Neural progenitor cell (in vitro differentiated cells): ENCODE results near the gene SMCHD1. TPM values are rescaled to one million over a fixed set of nuclear protein-coding genes. Genes with fewer than 3 reads are reported as not detected.
"Not testable (repeated sequence)": the region's sequence is repeated elsewhere in the genome, so short reads cannot be mapped to it uniquely, and the experiment has no call there.

ENCODE experiments used
- DNase-seq: peaks from one replicate; pipeline ENCODE4 v3.0.0-alpha.2; 2016; ENCODE audit warnings: low spot score
- H2AFZ ChIP-seq: fragments of 200-600 bp; sonication (generic); replicated peaks from 2 replicates; pipeline ENCODE4 v1.6.1; 2016; ENCODE audit warnings: antibody characterized with exemption
- H3F3A ChIP-seq: fragments of 200-600 bp; sonication (generic); 2 replicates; pipeline ENCODE4 v1.6.1; 2016; ENCODE audit warnings: antibody characterized with exemption, low read depth
- H3K27ac ChIP-seq: fragments of 200-600 bp; sonication (generic); 2 replicates; pipeline ENCODE4 v1.5.1; 2016; ENCODE audit warnings: mild to moderate bottlenecking
- H3K27me3 ChIP-seq: fragments of 200-600 bp; sonication (generic); 2 replicates; pipeline ENCODE4 v1.6.1; 2016; ENCODE audit warnings: mild to moderate bottlenecking, moderate library complexity
- H3K36me3 ChIP-seq: fragments of 200-600 bp; sonication (generic); 2 replicates; pipeline ENCODE4 v1.5.1; 2016
- H3K4me1 ChIP-seq: fragments of 200-600 bp; sonication (generic); 2 replicates; pipeline ENCODE4 v1.6.1; 2016; ENCODE audit warnings: mixed run types
- H3K4me2 ChIP-seq: fragments of 200-600 bp; sonication (generic); 2 replicates; pipeline ENCODE4 v1.6.1; 2016
- H3K4me3 ChIP-seq: fragments of 200-600 bp; sonication (generic); 2 replicates; pipeline ENCODE4 v1.5.1; 2016
- H3K79me2 ChIP-seq: fragments of 200-600 bp; sonication (generic); 2 replicates; pipeline ENCODE4 v1.6.1; 2016; ENCODE audit warnings: low read depth
- H3K9ac ChIP-seq: fragments of 200-600 bp; sonication (generic); 2 replicates; pipeline ENCODE4 v1.6.1; 2016
- H3K9me3 ChIP-seq: fragments of 200-600 bp; sonication (generic); 2 replicates; pipeline ENCODE4 v1.5.1; 2016; ENCODE audit warnings: low read depth
- H4K20me1 ChIP-seq: fragments of 200-600 bp; sonication (generic); 2 replicates; pipeline ENCODE4 v1.6.1; 2016; ENCODE audit warnings: low read depth
- H3K27ac Mint-ChIP-seq: 3 replicates; pipeline ENCODE4 v1.8.0; 2021; ENCODE audit warnings: mixed read lengths
- H3K27me3 Mint-ChIP-seq: 2 replicates; pipeline ENCODE4 v1.8.0; 2022; ENCODE audit warnings: low read depth, mild to moderate bottlenecking, inconsistent platforms, moderate library complexity, mixed read lengths; ENCODE audit not compliant: insufficient read depth
- H3K36me3 Mint-ChIP-seq: 3 replicates; pipeline ENCODE4 v1.8.0; 2021; ENCODE audit warnings: mixed read lengths
- H3K4me1 Mint-ChIP-seq: 3 replicates; pipeline ENCODE4 v1.8.0; 2021; ENCODE audit warnings: mixed read lengths
- H3K4me3 Mint-ChIP-seq: 3 replicates; pipeline ENCODE4 v1.8.0; 2021; ENCODE audit warnings: mild to moderate bottlenecking, moderate library complexity, mixed read lengths
- H3K9me3 Mint-ChIP-seq: 3 replicates; pipeline ENCODE4 v1.8.0; 2020; ENCODE audit warnings: mixed read lengths
- EZH2 ChIP-seq: fragments of 200-600 bp; sonication (generic); IDR thresholded peaks from 2 replicates; pipeline ENCODE4 v1.6.1; 2017; ENCODE audit warnings: antibody characterized with exemption, mild to moderate bottlenecking, moderate library complexity
- EZH2phosphoT487 ChIP-seq: fragments of 200-600 bp; sonication (generic); IDR thresholded peaks from 2 replicates; pipeline ENCODE4 v1.6.1; 2017; ENCODE audit warnings: antibody characterized with exemption
- total RNA-seq: library from RNA; depleted of rRNA; stranded (reverse); fragments of >200 nt; gene quantifications from 2 replicates; pipeline ENCODE4 v1.2.3, GENCODE V29; 2015; ENCODE audit warnings: low replicate concordance
- TF ChIP-seq, protein P1 (sequence below): fragments of 200-600 bp; sonication (generic); IDR thresholded peaks from 2 replicates; pipeline ENCODE4 v1.5.1; 2017; ENCODE audit warnings: antibody characterized with exemption, mild to moderate bottlenecking

Gene SMCHD1
- total RNA-seq, 1 donor from 2014 or later = 127 TPM

DNA sequence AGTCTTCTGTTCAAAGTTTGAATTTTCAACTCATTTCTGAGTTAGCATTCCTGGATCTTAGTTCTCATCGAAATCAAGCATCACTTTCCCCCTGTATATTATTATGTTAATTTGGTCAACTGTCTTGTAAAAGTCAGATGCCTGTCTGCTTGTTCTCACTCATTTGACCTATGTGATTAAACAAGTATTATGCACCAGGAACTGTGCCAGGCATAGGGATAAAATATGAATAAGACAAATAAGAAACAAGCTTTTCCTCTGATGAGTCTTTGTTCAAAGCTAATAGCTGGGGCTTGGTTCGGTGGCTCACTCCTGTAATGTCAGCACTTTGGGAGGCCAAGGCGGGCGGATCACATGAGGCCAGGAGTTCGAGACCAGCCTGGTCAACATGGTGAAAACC, 171.5 kb downstream of the SMCHD1 start:
- no peak for TF ChIP-seq EZH2
- no peak for TF ChIP-seq EZH2phosphoT487
- TF ChIP-seq, protein P1, sequence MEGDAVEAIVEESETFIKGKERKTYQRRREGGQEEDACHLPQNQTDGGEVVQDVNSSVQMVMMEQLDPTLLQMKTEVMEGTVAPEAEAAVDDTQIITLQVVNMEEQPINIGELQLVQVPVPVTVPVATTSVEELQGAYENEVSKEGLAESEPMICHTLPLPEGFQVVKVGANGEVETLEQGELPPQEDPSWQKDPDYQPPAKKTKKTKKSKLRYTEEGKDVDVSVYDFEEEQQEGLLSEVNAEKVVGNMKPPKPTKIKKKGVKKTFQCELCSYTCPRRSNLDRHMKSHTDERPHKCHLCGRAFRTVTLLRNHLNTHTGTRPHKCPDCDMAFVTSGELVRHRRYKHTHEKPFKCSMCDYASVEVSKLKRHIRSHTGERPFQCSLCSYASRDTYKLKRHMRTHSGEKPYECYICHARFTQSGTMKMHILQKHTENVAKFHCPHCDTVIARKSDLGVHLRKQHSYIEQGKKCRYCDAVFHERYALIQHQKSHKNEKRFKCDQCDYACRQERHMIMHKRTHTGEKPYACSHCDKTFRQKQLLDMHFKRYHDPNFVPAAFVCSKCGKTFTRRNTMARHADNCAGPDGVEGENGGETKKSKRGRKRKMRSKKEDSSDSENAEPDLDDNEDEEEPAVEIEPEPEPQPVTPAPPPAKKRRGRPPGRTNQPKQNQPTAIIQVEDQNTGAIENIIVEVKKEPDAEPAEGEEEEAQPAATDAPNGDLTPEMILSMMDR = no peak
- no peak overlapping the region for H3K4me3 Mint-ChIP-seq
- Histone ChIP-seq H3K27ac (no peak overlapping the region), H3K4me3 (no peak overlapping the region), H3K27me3 (no peaks in the 10 kb centered on the region), H3K79me2 (no peaks in the 10 kb centered on the region), H4K20me1 (no peaks in the 10 kb centered on the region), H3K4me2 (no peak overlapping the region), H2AFZ (no peak overlapping the region), H3F3A (no peaks in the 10 kb centered on the region), H3K9me3 (no peaks in the 10 kb centered on the region), H3K36me3 (no peaks in the 10 kb centered on the region), H3K9ac (no peak overlapping the region), H3K4me1 (no peaks in the 10 kb centered on the region)
- DNase-seq = no peak
- peaks cover 4% of the 10 kb centered on the region for H3K4me1 Mint-ChIP-seq
- H3K9me3 Mint-ChIP-seq = no peaks in the 10 kb centered on the region
- no peak overlapping the region for H3K27ac Mint-ChIP-seq
- H3K36me3 Mint-ChIP-seq = no peaks in the 10 kb centered on the region
- H3K27me3 Mint-ChIP-seq = peaks cover 6% of the 10 kb centered on the region

DNA sequence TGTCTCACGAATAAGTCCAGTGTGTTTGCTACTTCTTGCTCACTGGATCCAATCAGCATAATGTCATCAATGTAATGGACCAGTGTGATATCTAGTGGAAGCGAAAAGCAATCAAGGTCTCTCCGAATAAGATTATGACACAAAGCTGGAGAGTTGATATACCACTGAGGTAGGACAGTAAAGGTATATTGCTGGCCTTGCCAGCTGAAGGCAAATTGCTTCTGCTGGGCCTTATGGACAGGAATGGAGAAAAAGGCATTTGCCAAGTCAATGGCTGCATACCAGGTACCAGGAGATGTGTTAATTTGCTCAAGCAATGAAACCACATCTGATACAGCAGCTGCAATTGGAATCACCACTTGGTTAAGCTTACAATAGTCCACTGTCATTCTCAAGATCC, 180.6 kb downstream of the SMCHD1 start:
- not testable (repeated sequence) for H3K4me1 Mint-ChIP-seq, H3K79me2 ChIP-seq, H3K4me1 ChIP-seq, H3K27ac ChIP-seq, H3K36me3 Mint-ChIP-seq, H3F3A ChIP-seq, DNase-seq, H4K20me1 ChIP-seq, H3K27me3 Mint-ChIP-seq, H3K4me3 Mint-ChIP-seq, H3K4me3 ChIP-seq, H3K9ac ChIP-seq, H3K9me3 ChIP-seq, H3K27ac Mint-ChIP-seq, H3K27me3 ChIP-seq, H2AFZ ChIP-seq, H3K36me3 ChIP-seq, H3K4me2 ChIP-seq
- peaks cover 21% of the 10 kb centered on the region for H3K9me3 Mint-ChIP-seq

DNA sequence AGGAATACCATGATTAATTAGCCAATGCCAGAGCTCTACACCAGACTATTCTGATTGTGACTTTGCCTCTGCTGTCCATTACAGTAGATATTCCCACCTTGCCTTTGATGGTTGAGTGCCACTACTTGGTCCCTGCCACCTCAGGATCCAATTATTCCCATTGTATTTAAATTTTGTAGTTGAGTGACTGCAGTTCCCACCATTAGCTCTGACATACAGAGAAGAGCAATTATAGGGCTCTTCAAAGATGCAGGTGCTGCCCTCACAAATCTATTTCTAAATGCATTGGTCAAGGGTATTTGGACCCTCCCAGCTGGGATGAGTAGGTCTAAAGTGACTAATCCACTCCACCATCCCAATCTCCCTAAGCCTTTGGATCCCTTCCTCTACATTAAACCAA, 181.8 kb downstream of the SMCHD1 start:
- H3K4me3 Mint-ChIP-seq, H4K20me1 ChIP-seq, H3K36me3 Mint-ChIP-seq, H3K27me3 Mint-ChIP-seq, H2AFZ ChIP-seq, H3K4me3 ChIP-seq, H3K9ac ChIP-seq, H3K27ac ChIP-seq, H3K4me2 ChIP-seq, H3K4me1 ChIP-seq, H3K4me1 Mint-ChIP-seq, H3K79me2 ChIP-seq, H3K9me3 ChIP-seq, DNase-seq, H3K27me3 ChIP-seq, H3F3A ChIP-seq, H3K36me3 ChIP-seq, H3K27ac Mint-ChIP-seq: not testable (repeated sequence)
- peaks cover 21% of the 10 kb centered on the region for H3K9me3 Mint-ChIP-seq

DNA sequence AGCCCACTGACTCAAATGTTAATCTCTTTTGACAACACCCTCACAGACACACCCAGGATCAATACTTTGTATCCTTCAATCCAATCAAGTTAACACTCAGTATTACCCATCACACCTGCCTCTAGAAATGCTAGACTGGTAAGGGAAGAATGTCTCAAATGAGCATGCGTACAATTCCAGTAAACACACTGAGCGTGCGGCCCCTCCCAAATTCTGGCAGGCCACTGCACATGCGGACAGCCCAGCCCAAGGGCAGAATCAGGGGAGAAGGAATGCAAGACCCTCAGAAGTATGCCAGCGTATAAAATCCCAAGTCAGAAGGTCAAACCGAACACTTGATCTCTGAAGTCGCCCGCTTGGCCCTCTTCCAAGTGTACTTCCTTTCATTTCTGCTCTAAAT, 183.7 kb downstream of the SMCHD1 start:
- Histone ChIP-seq H3K4me2 (no peak overlapping the region), H3K4me3 (no peak overlapping the region), H3K27ac (no peak overlapping the region), H3K36me3 (no peaks in the 10 kb centered on the region), H3K27me3 (peaks cover 15% of the 10 kb centered on the region), H3K9me3 (no peaks in the 10 kb centered on the region), H3F3A (no peaks in the 10 kb centered on the region), H2AFZ (no peak overlapping the region), H3K79me2 (no peaks in the 10 kb centered on the region), H3K9ac (no peak overlapping the region), H4K20me1 (no peaks in the 10 kb centered on the region), H3K4me1 (no peaks in the 10 kb centered on the region)
- Mint-ChIP-seq H3K9me3 (peaks cover 21% of the 10 kb centered on the region), H3K27ac (no peak overlapping the region), H3K4me3 (peak overlapping the region; percentile 33), H3K27me3 (peaks cover 12% of the 10 kb centered on the region), H3K4me1 (no peaks in the 10 kb centered on the region), H3K36me3 (peaks cover 3% of the 10 kb centered on the region)
- no peak for DNase-seq
- no peak for TF ChIP-seq EZH2phosphoT487
- TF ChIP-seq, protein P1 = no peak
- TF ChIP-seq EZH2 = no peak
